Epithelial cell of esophagus (primary cell): Measurements from ENCODE around the gene ARID3A.
A peak's percentile ranks its signal among the peaks of the same experiment; 100 is the strongest.

Source experiments
- DNase-seq: peaks from one replicate; pipeline ENCODE4 v3.0.0; 2010; ENCODE audit warnings: low read depth
- H3K4me3 ChIP-seq: 2 replicates; pipeline ENCODE4 v1.5.1; 2011; ENCODE audit warnings: mild to moderate bottlenecking, low read length, control low read depth
- TF ChIP-seq, protein P1 (sequence below): IDR thresholded peaks from 2 replicates; pipeline ENCODE4 v1.5.1; 2011; ENCODE audit warnings: low read depth, mild to moderate bottlenecking, low read length, control low read depth, inconsistent platforms; ENCODE audit not compliant: insufficient read depth; ENCODE audit errors: missing control alignments

ARID3A gene

DNA sequence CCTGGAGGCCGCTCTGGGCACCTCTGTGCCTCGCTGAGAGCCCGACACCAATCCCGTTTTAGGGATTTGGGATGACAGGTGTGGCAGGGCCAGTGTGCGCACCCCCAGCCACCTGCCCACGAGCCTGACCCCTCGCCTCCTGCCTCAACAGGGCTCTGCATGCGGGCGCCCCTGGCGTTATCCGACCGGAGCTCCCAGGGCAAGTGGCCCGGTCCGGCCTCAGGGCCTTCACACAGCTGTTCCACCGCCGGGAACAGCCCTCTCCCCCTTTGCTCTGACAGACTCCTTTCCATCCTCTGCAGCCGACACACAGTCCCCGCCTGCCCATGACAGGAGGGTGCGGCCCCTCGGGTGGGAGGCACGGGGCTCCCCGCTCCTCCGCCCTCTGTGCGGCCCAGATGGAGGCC, 51.2 kb downstream of the ARID3A start:
- TF ChIP-seq, protein P1, sequence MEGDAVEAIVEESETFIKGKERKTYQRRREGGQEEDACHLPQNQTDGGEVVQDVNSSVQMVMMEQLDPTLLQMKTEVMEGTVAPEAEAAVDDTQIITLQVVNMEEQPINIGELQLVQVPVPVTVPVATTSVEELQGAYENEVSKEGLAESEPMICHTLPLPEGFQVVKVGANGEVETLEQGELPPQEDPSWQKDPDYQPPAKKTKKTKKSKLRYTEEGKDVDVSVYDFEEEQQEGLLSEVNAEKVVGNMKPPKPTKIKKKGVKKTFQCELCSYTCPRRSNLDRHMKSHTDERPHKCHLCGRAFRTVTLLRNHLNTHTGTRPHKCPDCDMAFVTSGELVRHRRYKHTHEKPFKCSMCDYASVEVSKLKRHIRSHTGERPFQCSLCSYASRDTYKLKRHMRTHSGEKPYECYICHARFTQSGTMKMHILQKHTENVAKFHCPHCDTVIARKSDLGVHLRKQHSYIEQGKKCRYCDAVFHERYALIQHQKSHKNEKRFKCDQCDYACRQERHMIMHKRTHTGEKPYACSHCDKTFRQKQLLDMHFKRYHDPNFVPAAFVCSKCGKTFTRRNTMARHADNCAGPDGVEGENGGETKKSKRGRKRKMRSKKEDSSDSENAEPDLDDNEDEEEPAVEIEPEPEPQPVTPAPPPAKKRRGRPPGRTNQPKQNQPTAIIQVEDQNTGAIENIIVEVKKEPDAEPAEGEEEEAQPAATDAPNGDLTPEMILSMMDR, result no peak
- H3K4me3 ChIP-seq, result no peak overlapping the region
- no peak for DNase-seq

DNA sequence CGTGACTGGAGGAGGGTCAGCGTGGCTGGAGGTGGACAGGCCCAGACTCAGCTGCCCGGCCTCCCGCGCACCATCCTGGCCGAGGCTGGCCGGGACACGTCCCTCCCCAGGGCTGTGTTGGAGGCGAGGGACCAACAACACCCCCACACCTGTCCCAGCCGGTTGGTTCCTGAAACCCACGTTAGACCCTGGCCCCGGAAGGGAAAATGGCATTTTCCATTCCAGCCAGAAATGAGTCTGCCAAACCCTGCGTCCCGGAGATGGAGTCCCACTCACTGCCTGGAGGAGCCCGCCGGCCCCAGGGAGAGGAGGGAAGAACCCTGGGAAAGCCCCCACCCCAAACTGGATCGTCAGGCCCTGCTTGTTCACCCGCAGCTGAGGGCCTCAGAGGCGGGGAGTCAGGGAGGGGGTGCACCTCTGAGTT, 53.5 kb downstream of the ARID3A start:
- DNase-seq, result peak; percentile 48
- H3K4me3 ChIP-seq, result no peak overlapping the region
- TF ChIP-seq, protein P1, result no peak

DNA sequence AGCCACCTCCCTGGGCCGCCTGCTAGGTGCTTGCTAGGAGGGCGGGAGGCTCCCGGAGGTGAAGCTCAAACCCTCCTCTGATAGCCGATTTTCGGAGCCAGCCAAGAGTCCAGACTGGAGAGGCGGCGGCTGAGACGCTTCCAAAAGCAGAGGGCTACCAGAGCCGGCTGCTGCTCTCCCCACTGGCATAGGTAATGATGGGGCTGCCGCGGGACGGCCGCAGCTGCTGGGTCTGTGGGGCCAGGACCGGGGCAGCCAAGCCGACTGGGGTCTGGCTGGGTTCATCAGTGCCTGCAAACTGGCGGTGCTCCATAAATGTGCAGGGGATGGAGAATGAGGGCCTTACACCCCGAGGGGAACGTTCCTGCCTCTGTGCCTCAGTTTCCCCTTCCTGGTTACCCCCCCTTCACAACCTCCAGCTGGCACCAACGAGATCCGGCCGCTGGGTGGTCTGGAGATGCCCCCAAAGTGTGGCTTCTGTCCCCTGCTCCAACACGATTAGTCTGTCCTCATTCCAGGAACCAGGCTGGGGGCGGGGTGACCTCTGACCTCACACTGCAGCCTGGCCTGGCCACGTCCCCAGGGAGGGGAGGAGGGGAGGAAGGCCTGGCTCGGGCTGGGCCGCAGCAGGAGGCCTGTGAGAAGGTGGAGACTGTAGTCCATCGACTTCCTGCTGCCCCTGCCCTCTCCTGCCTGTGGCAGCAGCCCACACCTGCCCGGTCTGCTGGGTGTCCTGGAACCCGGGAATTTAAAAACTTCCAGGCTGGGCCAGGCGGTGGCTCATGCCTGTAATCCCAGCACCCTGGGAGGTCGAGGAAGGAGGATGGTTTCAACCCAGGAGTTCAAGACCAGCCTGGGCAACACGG, 54.5 kb downstream of the ARID3A start:
- no peak for DNase-seq
- H3K4me3 ChIP-seq, result no peak overlapping the region
- TF ChIP-seq, protein P1, result no peak

DNA sequence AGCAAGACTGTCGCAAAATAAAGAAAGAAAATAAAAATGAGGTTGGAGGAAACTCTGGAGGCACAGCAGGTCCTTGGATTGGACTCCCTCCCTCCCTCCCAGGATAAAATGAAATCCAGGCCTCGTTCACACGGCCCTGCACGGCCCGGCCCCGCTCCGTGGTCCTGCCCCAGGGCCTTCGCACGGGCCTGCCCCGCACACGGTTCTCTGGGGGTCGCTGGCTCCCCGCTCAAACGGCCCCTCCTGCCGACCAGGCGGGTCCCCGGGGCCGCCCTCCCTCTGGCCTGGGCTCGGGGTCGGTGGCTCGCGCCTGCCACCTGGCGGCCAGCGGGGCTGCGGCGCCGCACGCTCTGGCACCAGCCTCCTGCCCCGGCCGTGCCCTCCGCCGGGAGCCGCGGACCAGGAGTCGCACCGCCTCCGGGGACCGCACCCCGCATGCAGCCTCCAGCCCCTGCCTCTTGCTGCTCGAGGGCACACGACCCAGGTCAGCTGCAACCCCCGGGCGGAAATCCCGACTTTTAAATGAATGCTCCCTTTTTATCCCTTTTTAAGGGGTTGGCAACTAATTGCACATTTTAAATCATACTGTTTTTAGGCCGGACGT, 56.8 kb downstream of the ARID3A start:
- H3K4me3 ChIP-seq, result peak overlapping the region; percentile 22
- TF ChIP-seq, protein P1, result peak; percentile 28
- DNase-seq, result peak; percentile 47

DNA sequence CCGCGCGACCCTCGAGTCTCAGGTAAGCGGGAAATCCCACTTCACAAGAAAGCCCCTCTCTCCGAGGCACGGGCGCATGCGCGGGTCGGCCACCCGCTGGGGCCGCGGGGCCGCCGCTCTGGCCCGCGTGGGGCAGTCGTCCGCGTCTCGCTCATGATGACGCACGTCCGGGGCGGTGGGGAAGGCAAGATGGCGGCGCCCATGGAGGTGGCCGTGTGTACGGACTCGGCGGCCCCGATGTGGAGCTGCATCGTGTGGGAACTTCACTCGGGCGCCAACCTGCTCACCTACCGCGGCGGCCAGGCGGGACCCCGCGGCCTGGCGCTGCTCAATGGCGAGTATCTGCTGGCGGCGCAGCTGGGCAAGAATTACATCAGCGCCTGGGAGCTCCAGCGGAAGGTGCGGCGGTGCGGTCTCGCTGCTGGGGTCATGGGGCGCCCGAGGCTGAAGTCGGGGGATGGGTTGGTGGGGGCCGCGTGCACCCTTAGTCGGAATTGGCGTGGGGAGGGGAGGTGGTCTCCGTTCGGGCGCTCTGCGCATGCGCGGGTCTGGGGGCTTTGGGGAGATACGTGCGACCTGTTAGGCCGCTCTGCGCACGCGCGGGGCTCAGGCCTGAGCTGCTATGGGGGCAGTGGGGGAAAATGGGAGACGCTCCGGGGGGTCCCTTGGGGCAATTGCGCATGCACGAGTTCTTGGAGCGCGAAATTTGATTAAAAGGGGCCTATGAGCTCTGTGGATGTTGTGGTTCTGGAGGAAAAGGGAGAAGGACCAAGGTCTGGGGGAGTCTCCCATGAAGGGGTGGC, 58.5 kb downstream of the ARID3A start, which contains the start of gene WDR18:
Gene WDR18, plus strand, starts transcription at position 181 of the 803 bp plus-strand sequence. Its CDS starts 9 bp downstream, at position 190.
- H3K4me3 ChIP-seq, result peak within 1 kb of the TSS; percentile 94
- TF ChIP-seq, protein P1, result no peak
- DNase-seq, result peak; percentile 89

DNA sequence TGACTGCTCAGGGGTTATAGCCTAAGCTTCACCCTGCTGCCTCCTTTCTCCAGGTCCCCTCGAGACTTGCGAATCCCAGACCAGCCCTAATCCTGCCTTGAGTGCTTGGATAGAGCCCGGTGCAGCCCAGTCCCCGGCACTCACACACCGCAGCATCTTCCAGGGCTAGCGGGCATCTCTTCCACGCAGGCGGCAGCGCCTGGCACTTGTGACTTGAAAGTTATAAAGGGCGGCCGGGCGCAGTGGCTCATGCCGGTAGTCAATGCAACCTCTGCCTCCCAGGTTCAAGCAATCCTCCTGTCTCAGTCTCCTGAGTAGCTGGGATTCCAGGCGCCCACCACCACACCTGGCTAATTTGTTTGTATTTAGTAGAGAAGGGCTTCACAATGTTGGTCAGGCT, 60.2 kb downstream of the ARID3A start:
- no peak for DNase-seq
- TF ChIP-seq, protein P1, result no peak
- H3K4me3 ChIP-seq, result no peak overlapping the region
